Measurements from ENCODE around the gene TRIM29.

The TRIM29 gene

DNA sequence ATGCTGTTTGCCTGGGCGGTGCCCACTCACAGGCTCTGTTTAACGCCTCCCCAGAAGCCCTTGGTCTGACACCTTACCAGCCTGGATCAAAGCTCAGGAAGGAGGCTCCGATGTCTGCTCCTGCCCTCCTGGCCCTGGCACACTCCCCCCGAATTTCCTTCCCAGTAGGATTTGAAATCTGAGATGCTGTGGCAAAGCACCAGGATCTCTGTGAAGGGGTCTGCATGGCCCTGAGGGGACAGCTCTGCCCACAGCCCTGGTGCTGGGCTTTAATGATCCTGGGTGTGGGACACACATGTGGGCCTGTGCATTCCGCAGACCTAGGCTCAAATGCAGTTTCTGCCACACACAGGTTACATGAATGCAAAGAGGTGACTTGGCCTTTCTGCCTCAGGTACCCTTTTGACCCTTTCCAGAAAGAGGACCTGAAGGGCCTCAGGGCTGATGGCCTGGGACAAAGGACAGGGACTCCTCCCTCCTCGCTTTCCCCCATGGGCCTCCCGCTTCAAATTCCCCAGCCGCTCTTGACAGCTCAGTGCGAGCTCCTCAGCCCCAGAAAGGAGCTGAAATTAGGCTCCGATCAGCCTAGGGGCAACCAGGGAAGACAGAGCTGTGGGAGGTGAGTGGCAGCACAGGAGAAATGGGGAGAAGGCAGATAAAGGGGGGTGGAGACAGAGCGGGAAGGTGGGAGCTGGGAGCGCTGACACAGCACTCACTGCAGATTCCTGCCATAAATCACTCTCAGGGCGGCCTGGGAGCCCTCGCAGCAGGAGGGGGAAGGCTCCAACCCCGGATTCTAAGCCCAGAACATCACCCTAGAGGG, 41.3 kb downstream of the TRIM29 start:
- DNase-seq: no peak

DNA sequence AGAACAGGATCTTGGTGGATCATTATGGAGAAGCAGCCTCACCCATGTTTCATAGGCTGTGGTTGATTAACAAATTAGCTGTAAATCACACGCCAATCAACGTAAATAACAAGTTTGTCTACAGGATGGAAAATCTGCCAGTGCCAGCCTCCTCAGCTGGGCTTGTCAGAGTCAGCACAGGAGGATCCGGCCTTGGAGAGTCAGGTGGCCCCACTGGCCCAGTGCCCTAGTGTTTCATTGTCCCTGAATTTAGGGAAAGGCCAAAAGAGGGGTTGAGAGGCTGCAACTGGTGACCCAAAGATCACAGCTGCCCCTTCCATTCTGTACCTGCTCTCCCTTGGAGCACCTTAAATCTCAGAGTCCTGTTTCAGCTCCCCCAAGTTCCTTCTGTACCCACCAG, 42.4 kb downstream of the TRIM29 start:
- DNase-seq: no peak

DNA sequence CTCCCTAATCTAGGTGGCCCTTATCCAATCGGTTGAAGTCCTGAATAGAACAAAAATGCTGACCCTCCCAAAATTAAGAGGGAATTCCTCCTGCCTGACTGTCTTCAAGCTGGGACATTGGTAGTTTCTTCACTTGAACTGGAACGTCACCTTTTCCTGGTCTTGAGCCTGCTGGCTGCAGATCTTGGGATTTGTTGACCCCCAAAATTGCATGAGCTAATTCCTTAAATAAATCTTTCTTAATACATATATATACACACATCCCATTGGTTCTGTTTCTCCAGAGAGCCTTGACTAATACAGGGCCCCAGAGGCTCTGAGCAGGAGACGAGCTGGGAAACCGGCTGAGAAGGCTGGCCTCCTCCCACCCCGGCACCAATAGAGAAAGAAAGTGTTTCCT, 46.2 kb downstream of the TRIM29 start:
- no peak for DNase-seq

DNA sequence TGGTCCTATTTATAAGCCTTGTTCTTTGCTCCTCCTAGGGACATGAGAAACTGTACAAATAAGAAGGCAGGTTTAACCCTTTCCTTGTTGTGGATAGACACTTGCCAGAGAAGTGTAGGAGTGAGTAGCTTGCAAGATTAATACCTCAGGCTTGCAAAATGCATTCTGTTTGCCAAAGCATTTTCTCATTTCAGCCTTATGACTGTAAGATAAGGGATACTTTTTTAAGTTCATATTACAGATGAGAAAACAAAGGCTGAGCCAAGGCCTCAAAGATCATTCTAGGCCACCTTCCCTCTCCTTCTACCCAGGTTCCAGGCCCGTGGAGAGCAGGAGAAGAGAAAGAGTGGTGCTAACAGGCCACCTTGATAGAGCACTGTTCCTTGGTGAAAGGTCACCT, 46.8 kb downstream of the TRIM29 start:
- DNase-seq: no peak

DNA sequence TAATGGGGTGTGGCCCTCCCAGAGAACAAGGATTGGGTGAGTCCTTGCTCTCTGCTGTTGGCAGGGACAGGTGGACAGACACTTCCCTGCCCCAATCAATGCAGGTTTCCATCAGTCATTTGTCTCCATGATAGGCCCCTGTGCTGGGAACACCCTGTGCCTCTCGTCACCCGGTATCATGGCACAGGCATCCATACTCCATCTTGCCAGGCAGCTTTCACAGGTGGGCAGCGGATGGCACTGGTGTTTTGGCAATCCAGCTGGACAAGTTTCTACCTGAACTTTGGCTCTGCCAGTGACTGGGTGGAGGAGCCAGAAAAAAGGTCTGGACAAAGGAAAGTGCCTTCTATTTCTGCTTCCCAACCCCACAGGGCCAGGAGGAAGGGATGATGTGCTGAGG, 47.5 kb downstream of the TRIM29 start:
- no peak for DNase-seq

DNA sequence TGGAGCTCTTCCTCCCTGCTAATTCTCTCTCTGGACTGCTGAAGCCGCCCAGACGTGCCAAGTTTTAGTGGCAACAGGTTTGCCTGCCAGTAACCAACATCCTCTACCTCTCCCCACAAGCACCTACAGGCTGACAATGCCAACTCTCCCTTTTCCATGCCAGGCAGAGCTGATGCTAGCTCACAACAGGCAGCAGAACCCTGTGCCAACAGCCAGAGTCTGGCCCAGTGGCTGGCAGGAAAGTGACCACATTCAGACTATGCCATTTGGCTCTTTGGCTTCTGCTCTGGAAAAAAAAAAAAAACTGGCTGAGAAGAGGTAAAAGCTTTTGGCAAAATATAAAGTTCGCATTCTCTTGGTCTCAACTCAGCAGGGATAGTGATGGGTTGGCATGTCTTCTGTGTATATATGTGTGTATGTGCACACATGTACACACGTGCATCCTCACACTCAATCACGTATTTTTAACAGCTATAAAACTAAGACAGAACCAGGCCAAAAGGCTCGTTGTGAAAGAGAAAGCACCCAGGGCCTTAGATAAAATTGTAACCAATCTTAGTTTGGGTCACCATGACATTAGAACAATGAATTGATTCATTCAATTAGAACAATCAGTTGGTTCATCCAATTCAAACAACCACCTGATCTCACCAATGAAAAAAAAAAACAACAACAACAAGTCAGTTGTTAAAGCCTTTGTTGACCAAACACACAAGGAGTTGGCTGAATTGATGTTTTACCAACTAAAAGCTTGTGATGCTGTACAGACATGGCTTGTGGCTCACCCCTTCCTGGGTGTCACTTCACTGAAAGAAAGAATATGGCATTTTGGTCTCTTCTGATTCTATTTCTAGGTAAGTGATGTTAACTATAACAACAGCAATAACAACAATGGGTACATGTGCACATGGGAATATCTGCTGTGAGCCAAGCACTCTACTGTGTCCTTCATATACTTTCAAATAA, 48.6 kb downstream of the TRIM29 start:
- no peak for DNase-seq

DNA sequence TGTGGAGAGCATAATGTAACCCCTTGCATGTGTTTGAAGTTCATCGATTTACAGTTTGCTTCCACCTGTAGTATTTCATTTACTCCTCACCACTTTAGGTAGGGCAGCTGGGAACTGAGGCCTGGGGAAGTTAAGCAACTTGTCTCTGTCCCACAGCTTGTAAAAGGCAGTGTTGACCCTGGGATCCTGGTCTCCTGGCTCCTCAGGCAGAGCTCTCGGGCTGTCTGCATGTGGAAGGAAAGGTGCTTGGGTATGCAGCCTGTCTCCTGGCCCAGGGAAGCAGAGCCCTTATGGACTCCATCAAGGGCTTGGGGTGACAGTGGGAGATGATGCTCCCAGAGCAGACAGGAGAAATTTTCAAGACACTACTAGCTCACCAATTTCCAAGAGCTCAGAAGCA, 49.9 kb downstream of the TRIM29 start:
- no peak for DNase-seq

DNA sequence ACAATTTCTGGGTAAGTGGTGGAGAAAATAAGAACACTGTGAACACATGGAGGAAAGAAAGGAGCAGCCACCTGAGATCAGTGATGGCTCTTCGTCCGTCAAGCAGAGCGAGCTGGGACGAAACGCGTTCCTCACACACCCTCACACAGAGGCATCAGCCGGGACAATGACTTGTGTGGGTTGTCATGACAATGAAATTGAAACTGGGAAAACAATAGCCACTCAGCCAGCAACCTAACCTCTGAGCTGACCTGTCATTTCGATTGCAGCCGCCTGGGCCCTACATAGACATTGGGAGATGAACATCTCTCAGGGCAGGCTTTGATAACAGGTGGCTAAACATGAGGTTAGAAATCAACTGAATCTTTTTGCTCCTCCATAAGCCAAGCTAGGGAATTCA, 51.3 kb downstream of the TRIM29 start:
- DNase-seq: no peak

DNA sequence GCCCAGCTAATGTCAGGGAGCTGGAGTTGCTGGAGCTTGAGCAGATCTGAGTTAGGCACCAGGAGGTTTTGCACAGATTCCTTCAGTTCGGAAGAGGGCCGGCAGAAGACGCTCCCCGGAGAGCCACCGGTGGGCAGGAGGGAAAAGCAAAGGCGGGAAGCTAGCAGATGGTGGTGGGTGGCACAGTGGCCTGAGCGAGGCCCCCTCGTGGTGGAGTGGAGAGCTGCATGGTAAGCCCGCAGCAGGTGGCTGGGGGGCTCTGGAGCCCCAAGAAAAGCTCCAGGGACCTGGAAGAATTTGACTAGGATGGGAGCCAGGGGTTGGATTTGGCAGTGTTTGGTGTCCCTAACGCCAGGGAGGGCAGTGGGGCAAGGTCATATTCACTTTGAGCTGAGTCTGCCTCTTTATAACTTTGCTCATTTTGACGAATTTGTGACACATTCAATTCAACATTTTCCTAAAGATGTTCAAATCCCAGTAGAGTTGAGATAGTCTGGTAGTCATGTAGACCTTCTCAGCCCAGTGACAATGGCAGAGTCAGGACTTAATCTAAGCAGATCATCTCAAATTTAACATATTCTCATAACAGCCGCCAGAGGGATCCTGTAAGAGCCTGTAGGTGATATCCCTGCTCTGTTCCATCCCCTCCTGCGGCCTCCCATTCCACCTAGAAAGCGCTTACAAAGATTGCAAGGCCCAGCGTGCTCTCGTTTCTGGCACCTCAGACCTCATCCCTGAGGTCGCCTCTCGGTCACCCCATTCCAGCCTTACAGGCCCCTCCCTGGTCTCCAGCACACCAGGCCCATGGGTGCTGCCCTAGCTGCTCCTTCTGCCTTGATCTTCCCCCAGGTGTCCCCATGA, 57.9 kb downstream of the TRIM29 start:
- peak; percentile 36 for DNase-seq

DNA sequence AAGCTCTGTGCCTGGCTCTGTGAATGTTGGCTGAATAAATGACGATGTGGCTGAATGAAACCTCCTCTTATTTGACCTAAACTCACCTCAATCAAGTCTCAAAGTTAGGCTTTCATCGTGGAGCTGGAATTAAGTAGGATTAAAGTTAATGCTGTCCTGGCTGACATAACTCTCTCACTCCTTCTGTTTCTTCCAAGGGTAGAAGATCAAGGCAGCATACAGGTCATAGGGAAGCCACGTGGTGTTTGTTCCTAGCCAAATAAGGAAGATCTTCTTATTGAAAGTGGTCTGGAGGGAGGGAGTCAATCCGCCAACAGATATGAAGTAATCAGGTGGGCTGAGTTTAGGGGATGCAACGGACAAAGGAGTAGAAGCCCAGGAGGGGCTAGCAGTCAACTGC, 59.5 kb downstream of the TRIM29 start:
- no peak for DNase-seq

DNA sequence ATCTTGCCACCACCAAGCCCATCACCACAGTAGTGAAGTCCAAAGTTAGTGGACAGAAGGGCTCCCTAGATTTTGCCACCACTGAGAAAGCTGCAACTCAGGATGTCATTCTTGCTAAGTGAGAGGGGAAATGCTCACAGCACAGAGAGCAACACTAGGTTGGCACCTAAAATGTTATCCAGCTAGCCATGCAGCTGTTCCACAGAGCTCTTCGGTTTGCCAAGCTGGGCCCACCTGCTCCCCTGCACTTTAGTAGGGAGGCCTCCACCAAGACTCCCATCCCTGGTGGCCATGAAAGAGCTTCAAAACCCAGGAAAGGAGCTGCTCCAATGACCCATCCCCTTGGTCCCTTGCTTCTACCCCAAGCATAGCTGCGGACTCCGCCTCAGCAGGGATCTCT, 63.8 kb downstream of the TRIM29 start:
- no peak for DNase-seq

DNA sequence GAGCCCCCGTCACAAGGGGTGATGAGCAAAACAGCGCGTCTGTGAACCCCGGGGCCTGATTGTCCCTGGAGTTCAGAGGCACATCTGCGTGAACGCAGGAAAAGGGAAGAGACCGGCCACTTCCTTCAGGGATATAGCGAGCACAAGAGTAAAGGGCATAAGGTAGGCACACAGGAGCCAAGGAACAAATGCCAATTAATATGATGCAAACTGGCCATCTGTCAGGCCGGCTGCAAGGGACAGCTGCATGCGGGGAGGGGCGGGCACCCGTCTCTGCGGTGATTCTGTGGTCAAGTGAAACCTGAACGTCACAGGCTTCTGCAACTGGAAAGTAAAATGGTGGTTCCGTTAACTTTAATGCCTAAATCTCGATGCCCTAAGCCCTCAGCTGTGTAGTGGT, 64.7 kb downstream of the TRIM29 start:
- no peak for DNase-seq

DNA sequence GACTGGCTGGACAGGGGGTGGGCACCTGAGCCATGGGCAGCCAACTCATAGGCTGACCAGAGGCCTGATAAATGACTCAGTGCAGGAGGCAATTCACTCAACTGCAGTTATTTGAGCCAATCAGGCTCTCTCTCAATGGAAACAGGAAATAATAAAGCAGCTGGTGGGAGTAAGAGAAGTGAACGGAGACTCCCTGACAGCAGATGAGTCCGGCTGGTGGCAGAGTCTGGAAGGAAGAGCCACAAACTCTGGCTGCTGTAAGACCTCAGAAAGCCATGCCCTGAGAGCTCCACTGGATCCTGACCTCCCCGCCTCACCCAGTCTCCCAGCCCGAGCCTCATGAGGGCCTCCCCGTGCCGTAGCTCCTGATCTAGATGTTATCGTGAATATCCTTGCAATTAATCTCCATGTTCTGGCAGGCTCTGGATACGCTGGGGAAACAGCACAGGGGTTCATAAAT, 69.8 kb downstream of the TRIM29 start:
- peak; percentile 46 for DNase-seq

DNA sequence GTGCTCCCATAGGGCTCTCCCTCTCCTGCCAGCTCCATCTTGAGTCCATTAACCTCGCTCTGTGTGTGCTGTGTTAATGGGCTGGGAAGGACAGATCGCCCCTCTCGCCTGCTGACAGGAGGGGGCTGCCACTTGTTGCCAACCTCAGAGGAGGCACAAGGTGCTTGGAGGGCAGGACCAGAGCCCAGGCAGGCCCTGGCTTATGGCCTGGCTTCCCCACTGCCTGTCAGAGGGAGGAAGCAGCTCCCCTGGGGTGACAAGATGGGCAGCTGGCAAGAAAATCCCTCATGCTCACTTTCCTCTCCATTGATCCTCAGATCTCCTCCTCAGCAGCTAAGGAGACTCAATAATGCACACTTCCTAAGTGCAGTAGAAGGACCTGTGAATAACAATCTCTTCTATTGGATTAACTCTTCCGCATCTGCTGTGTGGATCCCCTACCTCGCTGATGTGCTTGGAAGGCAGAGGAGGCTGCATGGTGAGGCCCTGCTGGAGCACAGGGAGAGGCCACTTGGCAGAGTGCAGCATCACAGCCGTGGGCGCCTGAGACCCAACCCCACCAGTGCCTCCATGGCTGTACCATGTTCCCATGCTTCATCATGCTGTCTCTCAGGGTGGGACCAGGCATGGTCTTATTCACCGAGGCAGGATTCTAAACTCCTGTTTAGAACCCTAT, 70.3 kb downstream of the TRIM29 start:
- no peak for DNase-seq

DNA sequence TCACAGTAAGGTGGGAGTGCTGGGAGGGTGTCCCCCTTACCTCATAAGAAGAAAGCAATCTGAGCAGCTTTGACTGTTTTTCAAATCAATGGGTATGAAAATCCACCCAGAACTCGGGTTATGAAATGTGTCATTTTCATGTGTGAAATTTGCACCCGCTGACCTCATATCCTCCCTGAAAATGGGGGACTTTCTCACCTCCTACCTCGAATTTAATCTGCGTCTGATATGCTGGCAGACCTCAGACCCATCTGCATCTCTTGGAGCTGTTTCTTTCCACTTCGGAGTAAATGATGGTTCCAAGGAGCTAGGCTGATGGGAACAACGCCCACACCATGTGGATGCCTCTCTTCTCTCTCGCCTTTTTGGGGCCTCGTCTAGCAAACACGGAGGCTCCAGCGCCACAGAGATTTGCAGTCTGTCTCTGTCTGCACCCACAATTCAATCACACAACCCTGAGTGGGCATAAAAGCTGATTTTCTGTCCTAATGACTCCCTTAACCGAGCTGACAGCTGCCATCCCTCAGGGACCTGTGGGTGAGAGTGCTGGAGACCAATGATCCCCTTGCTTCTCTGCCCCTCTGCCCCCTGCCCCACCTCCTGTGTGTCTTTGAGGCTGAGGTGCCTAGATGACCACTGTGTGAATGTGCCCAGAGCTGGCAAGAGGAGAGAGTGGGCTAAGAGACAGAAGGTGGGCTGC, 71.0 kb downstream of the TRIM29 start:
- no peak for DNase-seq

DNA sequence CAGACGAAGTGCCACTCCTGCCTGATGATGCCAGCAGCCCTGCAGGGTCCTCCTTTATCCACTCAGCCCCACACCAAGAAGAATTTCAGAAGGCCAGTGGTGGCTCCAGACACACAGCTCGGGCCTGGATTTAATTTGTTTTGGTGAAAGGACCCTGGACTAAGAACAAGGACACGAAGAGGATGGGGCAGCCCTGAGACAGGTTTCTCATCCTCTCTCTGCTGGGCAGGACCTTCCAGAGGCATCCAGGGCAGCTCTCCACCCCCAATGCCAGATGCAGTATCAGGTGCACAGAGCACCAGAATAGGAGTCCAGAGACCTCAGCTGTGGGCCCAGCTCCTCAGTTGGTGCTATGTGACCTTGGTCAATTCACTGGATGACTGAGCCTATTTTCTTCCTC, 72.0 kb downstream of the TRIM29 start:
- DNase-seq: no peak

DNA sequence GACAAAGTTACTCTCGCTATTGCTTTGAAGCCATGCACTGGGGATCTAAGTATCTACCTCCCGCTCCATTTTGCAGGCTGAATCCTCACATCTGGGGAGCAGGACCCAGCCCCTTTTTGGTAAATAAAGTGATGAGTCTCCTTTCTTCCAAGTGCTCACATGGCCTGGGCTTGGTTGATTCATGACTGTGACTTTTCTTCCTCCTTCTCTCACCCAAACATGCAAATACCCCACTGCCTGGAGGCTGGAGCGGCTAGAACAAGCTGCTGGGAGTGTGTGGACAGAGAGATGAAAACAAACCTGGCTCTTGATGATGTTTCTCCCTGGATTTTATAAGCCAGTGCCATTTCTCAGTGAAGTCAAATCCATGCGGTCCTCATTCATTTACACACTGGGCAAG, 72.7 kb downstream of the TRIM29 start:
- no peak for DNase-seq

DNA sequence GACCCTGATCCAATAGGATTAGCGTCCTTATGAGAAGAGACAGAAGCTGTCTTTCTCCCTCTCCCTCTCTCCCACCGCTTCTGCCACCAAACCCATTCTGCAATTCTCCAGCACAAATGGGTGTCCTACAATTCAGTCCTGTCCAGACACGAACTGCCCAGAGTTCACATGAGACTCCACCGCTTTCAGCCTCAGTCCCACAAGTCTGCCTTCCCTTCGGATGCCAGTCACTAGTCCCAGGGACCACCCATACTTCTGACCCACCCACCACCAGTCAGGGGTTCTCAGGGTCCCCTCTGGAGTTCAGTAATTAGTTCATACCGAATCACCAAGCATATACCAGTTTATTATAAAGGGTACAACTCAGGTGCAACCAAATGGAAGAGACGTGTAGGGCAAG, 73.6 kb downstream of the TRIM29 start:
- DNase-seq: no peak

DNA sequence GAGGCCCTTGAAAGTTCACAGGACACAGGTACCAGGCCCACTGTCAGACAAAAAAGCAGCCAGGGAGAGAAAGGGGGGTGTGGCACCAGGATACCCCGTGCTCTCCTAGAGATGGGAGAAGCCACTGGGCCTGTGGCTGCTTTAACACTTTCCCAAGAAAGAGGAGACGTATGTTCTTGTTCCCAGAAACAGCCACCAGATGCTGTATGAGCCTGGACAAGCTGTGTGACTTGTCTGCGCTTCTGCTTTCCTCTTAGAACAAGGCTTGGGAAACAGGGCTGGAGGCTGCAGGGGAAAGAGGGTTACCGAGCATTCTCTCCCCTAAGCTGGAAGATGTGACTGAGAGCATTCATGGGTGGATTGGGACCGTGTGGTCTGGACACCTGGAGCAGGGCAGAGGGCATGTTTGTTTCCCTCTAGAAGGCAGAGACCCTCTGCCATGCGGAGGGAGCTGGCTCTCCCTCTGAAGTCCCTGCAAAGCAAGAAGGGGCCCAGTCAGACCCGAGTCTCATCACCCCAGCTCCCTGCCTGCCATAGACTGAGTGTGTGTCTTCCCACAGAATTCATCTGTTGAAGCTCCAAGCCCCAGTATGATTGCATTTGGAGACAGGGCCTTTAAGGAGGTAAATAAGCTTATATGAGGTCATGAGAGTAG, 74.1 kb downstream of the TRIM29 start:
- no peak for DNase-seq

DNA sequence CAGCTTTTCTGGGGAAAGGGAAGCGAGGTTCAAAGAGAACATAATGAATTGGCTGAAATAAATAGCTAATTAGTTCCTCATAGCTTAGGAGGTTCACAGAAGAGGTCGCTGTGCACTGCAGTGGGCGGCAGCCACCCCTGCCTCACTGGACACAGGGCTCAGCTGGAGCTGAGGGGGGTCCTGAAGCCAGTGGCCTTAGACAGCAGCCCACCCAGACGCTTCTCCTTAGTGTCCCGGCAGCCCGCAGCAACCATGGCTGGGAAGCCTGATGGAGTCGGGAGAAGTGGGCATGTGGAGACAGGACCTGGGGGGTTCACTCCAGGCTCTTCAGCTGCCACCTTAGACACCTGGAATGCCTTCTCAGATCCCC, 75.4 kb downstream of the TRIM29 start:
- DNase-seq: no peak
